Stimulated activated CD4-positive, alpha-beta T cell treated with anti-CD3 and anti-CD28 coated beads, Interleukin-4, amount 100 ng/mL, for 1 hour (primary cell): ENCODE results near the gene ANKS1B.
"Not testable (repeated sequence)": the region's sequence is repeated elsewhere in the genome, so short reads cannot be mapped to it uniquely, and the experiment has no call there.

Source experiments
- DNase-seq: peaks from one replicate; pipeline ENCODE4 v3.0.0-alpha.2; 2020

Gene ANKS1B

DNA sequence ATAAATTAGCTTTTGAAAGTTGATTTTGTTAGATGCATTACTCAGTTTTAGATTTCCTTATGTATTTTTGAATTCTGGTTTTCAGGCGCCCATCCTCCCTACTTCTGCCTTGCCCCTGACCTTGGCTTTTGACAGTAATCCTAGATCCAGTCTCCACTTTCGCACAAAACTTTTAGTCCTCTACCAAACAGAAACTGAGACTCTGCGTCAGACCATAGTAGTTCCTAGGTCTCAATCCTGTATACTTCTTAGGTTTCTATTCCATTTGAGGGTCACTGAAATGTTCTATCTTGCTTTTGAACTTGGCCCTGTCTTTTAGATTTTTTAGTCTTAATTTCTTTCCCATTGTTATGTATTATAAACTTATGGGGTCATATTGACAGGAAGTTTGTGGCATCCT is 645.1 kb downstream of the ANKS1B start:
- DNase-seq = no peak

DNA sequence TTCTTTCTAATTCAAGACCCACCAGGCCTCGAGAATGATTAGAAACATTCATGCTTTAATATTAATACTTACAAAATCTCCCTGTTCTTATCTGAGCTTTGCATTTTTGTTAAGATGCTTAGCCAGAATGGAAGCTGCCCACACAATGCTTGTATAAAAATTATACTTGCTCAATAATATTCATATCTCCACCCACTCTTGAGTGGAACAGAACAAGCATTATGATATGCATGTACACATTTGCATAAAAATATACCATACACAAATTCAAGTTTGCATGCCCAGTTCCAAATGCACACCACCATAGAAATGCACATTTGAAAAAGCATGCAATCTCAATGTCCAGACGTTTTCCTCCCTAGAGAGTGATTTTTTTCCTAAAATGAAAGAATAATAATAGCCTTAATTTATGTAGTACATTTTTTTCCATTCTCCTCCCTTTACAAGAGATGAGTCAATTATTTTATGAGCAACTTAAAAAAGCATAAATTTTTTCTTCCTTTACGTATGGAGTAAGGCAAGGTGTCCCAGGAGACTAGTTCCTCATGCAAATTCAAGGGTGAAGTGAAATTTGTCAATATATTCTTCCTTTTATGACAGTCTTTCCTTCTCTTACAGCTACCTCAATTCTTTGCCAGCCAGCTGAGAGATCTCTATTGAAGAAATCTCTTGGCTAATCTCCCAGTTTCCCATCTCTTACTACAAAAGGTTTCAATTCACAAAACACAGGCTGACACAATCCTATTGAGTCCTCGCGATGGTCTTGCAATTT is 650.3 kb downstream of the ANKS1B start:
- no peak for DNase-seq

DNA sequence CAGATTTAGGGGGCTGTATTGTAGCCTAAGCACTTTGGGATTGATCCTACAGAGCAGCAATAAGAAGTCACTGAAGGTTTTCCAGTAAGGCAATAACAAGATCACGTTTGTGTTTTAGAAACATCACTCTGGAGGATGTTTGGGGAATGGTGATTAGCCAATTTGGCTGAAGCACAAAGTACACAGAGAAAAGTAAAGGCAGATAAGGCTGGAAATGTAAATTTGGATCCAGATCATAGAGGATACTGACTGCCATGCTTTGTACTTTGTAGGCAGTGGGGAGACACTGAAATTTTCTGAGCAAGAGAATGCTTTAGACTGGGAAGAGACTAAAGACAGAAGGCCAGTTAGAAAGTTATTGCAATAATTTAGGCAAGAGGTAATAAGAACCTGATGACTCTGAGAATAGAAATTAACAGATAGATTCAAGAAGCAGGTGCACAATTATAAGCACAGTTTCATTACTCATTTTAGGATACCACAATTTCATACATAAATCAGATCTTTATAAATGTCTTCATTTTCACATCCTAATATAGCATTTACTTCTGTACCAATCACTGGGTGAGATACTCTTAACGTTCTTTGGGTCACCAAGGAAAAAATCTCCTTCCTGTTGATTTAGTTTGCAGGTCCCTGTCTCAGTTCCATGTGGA is 651.7 kb downstream of the ANKS1B start:
- no peak for DNase-seq

DNA sequence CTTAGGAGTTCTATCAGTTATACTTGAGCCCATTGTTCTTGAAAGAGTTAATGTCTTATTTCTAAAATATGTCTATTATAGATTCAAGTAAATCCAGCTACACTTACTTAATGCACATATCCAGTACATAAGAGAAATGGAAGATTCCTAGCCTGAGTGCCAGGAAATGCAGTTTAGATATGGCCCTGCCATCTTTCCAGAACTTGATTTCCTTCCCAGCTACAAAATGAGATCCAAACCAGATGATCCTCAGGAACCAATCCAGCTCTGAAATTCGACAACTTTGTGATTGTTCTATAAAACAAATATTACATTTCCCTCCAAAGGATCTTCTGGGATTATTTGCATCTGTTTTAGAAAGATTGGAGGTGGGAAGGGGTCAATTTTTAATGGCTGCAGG is 654.5 kb downstream of the ANKS1B start:
- DNase-seq = no peak

DNA sequence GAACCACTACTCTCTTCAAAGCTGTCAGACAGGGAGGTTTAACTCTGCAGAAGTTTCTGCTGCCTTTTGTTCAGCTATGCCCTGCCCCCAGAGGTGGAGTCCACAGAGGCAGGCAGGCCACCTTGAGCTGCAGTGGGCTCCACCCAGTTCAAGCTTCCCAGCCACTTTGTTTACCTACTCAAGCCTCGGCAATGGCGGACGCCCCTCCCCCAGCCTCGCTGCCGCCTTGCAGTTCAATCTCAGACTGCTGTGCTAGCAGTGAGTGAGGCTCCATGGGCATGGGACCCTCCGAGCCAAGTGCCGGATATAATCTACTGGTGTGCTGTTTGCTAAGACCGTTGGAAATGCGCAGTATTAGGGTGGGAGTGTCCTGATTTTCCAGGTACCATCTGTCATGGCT is 663.5 kb downstream of the ANKS1B start:
- not testable (repeated sequence) for DNase-seq

DNA sequence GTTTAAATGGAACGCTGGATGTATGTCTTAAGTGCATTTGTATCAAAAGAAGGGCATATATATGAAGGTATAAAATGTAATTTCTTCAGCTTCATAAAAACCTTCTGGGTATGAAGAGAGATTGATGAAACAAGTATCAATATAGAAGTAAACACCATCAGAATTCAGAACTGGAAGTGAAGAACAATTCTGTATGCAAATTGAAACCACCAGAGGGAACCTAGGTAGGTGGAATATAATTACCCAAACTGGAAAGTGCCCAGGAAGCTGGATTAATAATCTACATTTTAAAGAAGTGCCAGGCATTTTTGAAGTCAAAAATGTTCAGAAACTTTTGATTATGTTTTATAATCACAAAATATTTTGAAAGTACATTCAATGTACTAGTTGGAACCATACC is 673.4 kb downstream of the ANKS1B start:
- no peak for DNase-seq

DNA sequence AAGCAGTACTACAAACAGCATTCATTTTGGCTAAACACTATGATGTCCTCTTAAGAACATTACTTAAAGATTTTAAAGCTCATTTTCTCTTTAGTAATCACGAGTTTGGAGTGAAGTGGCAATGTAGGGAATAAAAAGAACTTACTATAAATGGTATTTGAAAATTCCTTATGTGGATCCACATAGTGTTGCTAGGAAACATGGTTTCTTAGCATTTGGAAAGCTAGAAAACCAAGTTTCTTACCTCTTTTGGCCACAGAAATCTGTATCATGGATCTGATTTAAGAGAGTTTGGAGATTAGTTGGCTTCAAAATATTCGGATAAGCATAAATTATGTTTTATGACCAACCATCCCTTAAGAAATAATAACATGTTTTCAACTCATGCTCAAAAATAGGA is 674.9 kb downstream of the ANKS1B start:
- DNase-seq = no peak

DNA sequence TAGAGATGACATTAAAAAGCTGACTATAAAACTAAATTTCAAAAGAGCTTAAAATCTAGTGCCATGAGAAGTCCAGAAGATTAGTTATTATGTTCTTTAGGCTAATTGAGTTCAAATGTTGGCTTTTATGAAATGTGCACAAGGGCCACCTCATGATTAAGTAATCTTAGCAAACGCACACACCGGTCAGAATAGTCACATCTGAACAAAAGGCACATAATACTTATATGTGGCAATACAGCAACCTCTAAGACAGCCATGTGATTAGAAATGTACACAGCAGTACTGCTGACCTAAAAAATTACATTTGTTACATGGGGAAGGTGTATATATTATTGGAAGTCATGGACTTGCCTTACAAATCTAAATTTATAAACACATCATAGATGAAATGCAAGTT is 681.9 kb downstream of the ANKS1B start:
- no peak for DNase-seq

DNA sequence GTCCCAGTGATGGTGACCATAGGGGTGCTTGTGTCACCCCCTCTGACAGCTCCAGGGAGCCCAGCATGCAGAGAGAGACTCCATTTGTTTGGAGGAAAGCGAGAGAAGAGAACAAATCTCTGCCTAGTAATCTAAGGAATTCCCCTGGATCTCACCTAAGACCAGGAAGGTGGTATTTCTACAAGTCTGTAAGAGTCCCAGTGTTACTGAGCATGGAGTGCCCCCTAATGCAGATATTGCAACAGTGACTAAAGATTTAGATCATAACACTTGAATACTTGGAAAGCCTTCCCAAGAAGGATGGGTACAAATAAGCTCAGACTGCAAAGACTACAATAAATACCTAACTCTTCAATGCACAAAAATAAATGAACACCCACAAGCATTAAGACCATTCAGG is 697.6 kb downstream of the ANKS1B start:
- DNase-seq = no peak

DNA sequence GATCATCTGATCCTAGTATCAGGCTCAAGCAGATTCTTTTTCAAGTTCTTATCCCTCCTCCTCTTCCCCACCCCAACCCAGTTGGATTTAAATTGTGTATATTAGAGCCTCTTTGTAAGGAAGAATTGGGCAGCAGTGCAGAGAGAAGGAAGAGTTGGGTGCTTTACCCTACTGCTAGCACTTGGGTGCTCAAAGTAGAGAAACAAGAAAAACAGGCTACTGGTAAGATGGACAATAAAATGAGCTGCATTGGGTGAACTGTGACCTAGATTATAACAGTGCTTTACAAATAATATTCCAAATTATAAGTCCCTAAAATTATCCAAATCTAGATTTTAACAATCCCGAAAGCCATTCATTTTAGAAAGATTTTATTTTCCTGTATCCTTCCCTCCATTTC is 700.6 kb downstream of the ANKS1B start:
- DNase-seq = no peak

DNA sequence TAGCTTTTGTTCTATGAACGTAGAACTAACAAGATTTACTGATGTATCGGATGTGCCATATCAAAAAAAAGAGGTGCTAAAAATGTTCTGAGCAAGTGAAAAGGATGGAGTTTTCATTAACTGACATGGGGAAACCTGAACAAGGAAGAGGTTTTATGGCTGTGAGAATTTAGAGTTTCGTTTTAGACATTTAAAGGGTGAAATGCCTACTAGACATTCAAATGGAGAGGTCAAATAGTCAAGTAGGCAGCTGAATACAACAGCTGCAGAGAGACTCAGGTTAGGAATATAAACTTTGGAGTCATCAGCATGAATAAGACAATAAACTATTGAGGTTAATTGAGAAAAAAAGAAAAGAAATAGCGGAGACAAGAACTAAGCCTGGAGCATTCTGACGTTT is 702.1 kb downstream of the ANKS1B start:
- no peak for DNase-seq

DNA sequence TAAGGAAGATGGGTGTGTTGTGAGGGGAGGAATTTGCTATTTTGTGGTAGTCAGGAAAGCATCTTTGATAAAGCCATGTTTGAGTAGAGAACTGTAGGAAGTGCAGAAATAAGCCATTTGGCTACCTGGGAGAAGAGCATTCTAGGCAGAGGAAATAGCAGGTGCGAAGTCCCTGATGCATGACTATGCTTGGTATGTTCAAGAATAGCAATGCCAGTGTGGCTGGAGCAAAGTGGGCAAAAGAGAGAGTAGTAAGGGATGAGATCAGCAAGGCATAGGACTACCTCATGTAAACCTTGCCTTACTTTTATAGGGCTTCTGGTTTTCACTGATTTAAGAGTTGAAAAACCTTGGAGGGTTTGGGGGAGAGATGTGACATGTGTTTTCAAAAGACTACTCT is 702.6 kb downstream of the ANKS1B start:
- DNase-seq = no peak

DNA sequence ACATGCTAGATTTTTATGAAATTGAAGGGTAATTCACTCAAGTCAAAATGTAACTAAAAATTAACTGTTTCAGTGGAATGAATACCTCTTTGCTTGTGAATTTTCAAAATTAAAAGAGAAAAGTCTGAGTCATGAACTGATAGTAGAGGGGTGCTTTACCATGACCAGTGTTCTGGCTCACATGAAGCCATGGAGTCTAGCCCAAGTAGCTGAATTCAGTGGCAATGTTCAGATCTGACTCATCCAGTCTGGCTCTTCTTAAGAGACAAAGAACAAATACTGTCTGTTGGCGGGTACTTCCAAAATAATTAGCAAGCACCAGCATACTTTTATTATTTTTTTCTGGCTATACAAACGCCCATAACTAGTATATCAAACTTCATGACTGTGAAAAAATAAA is 703.5 kb downstream of the ANKS1B start:
- no peak for DNase-seq

DNA sequence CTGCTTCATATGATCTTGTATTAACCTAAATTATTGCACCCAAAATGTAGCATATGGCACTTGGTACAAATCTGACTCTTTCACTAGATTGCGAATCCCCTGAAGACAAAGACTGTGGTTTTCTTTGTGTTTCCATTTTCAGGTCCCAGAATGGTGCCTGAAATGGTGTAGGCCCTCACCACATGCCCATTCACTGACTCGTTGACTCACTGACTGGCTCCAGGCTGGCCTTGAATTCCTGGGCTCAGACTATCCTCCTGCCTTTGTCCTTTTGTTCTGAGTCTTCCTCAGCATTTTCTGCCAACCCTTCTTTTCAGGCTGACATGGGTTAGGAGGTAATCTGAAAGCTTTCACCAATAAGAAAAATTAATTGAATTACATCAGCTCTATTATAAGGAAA is 705.8 kb downstream of the ANKS1B start:
- DNase-seq = no peak

DNA sequence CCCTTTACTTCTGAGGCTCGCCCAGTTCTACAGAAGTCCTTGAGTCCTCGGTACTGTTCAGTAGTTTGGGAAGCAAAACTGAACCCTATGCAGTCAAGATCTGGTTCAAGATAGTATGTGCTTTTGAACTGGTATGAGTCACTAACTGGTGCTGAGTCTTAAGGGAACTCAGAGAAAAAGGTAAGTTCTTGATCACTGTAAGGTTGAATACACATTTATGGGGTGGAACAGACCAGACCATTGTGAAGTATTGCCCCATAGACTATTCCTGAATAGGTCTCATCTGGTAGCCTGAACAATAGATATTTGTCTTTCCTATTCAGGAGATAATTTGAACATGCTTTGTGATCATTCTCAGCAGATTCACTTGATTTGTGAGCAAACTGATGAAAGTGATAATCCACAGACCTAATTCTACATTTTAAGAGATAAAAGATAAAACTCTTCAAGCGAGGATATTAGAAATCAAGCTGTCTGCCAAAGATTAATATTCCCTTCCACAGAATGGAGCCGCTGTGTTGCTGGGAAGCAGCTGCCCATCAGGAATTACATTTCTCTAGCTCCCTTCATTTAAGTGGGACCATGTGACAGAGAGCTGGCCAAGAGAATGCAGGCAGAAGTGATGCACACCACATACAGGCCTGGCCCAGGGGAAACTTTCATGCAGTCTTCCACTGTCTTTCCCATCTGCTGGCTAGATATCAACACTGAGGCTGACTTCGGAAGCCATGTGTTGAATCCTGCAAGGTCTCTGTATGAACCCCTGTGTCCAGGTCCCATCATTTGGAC is 707.0 kb downstream of the ANKS1B start:
- no peak for DNase-seq

DNA sequence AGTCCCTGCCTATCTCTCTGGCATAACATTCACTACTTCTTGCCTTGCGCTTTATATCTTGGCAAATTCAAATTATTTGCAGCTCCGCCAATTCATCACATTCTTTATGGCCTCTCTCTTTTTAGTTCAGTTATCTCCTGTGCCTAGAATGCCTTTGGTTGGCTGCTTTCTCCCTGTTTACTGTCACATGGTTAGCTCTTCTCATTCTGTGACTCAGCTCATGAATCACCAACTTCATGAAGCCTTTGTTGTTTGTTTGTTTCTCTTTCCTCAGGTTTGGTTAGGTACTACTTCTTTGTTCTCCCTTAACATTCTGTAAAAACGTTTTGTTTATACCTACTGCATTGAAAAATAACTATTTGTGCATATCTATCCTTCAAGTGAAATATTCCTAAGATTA is 713.7 kb downstream of the ANKS1B start:
- no peak for DNase-seq

DNA sequence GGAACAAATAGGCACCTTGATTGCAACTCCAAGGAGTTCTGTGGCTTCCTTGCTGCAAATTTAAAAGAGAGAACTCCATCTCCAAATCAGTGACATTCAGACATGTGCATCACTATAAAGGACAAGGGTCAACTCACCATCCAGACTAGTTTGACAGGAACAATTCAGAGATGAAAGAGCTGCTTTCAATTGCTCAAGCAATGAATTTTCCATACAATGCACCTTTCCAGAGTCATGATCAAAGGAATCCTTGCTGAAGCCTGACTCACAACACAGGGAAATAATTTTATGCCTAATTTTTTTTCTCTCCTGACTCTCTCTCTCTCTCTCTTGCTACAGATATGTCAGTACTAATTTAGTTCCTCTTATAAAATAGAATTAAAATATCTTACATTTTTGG is 717.7 kb downstream of the ANKS1B start:
- no peak for DNase-seq

DNA sequence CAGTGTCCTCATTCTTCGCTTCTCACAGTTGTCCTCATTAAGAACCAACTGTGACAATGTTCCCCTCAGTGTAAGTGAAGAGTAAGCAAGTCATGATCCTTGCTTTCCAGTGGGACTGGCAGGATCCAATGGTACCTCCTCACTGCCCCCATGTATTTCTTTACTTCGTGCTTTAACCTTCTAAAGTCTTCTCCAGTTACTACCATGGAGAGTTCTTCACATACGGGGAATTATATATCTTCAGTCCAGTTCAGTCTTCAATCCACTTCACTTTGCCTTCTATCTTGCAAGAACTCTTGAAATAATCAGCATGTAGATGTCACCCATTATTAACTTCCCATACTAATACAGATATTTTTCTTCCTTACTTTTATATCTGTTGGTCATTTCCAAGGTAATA is 719.1 kb downstream of the ANKS1B start:
- no peak for DNase-seq

DNA sequence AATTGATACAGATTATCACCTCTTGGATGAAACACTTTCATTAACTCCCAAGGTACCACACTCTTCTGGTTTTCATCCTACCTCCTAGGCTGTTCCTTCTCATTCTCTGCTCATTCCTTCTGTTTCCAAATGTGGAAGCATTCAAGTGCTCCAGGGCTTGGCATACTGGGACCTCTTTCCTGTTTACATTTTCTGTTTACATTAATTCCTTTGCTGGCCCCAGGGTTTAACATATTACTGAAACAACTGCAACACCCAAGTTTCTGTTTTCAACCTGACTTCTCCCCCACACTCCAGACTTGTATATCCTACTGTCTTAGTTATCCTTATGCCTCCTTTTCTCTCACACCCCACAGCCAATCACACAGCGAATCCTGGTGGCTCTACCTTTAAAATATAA is 723.5 kb downstream of the ANKS1B start:
- DNase-seq = no peak

DNA sequence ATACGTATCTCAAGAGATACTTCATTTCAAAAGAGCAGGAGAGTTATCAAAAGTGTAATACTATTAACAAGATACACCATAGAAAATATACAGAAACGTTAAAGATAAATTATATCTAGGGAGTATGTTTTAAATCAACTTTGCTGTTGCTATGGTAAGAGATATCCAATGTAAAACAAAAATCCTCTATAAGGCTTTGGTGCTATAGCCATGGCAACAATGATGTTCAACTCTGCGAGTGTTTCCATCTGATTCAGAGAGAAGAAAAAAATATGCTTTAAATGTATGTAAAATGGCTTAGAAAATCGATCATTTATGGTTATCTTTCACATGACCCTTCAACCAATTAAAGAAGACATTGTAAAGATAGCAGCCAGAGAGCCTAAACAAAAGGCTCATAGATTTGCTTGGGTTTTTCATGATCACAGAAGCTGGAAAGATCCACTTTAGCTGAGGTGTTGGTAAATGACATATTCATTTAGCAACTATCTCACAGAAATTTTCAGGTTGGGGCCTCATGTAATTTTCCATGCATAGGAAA is 724.2 kb downstream of the ANKS1B start:
- DNase-seq = no peak

DNA sequence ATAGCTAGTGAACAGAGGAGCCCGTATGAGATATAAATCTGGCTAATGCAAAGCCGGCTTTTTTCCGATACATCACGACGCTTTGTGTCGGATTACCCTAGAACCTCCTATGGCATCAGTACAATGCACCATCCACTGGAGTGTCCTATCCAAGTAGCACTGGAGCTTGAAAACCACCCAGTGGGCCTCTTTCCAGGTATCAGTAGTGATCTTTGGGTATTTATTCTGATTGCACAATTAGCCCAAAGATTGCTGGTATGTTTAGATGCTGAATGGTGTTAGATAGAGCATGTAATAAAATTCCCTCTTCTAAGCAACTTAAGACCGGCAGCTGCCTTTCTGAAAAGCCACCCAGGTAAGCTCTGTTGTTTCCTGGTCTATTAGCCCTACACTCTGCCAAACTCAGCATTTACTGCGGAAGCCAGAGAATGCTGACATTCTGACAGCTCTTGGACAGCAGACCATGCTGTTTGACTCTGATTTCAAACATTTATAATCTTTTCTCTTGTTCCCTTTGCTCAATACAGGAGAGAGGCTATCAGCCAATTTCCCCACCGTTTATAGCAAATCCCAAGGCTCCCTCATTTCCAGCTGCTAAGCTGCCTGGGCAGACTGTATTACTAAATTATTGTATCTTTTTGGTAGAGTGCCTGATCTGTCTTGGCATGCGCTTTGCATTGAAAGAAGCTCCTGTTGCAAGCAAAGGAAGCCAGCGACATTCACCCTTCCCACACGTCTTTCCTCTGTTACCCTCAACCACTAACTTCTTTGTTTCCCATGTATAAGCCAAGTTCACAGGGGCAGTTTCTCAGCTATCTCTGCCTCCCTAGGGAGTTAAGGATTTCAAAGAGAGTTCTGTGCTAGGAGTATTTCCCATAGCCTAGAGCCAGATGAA is 725.4 kb downstream of the ANKS1B start:
- no peak for DNase-seq

DNA sequence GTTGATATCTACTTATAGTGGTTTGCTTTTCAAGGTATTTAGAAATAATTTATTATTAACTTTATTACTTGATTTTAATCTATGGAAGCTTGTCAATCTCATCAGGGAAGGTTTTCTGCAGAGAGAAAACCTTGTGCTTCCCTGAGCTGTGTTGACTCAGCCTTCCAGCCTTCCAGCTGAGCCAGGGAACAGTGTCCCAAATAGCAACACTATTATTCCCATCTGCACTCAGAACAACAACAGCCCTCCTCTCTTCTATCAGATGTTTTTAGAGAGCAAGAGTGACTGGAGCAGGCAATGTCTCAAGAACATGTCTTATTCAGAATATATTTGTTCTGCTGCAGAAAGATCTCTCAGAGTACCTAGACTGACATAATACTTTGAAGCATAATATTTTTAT is 727.1 kb downstream of the ANKS1B start:
- DNase-seq = no peak

DNA sequence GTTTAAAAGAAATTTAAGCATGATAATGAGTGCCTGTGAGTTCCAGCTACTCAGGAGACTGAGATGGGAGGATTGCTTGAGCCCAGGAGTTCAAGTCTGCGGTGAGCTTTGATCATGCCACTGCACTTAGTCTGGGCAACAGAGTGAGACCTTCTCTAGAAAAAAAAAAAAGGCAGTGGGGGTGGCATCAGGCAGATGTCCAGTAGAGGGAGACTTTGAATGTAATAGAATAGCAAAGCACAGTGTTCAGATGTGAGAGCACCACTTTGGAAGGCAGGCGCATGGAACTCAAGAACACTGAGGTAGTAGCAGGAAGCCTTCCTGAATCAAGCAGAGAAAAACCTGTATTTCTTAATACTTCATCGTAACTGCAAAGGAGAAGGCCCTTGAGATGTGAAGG is 731.7 kb downstream of the ANKS1B start:
- DNase-seq = no peak
